GM12875 (cell line): ENCODE measurements around the gene ERCC1.
A peak's percentile ranks its signal among the peaks of the same experiment; 100 is the strongest.

Experiments
- H3K4me3 ChIP-seq: one replicate; pipeline ENCODE4 v1.5.1; 2011; ENCODE audit warnings: low read depth, low read length, control low read depth
- CTCF ChIP-seq: IDR thresholded peaks from 2 replicates; pipeline ENCODE4 v1.5.1; 2011; ENCODE audit warnings: low read depth, mild to moderate bottlenecking, control low read depth, inconsistent platforms, low read length, moderate library complexity, borderline replicate concordance; ENCODE audit not compliant: insufficient read depth

The ERCC1 gene

GRCh38 chr19:45376045-45376724 lies 47.5 kb downstream of the ERCC1 start:
- no peak for TF ChIP-seq CTCF

GRCh38 chr19:45370410-45371204 lies 53.1 kb downstream of the ERCC1 start, which contains the start of gene ERCC2:
Gene ERCC2, minus strand, starts transcription at chr19:45370573. Its CDS starts 33 bp downstream, at chr19:45370540.
- H3K4me3 ChIP-seq: peak within 1 kb of the TSS; percentile 79
- TF ChIP-seq CTCF: no peak

More at GRCh38 chr19:45376045-45376724, 47.5 kb downstream of the ERCC1 start:
- no peak overlapping the region for H3K4me3 ChIP-seq

GRCh38 chr19:45368737-45369340 lies 54.9 kb downstream of the ERCC1 start:
- no peak for TF ChIP-seq CTCF
- H3K4me3 ChIP-seq: no peak overlapping the region

- no peak for TF ChIP-seq CTCF
- H3K4me3 ChIP-seq: no peak overlapping the region
Measured at GRCh38 chr19:45368127-45368526, 55.6 kb downstream of the ERCC1 start.

GRCh38 chr19:45364696-45365095 lies 59.0 kb downstream of the ERCC1 start:
- no peak overlapping the region for H3K4me3 ChIP-seq
- no peak for TF ChIP-seq CTCF

GRCh38 chr19:45363861-45364459 lies 59.8 kb downstream of the ERCC1 start:
- TF ChIP-seq CTCF: no peak
- H3K4me3 ChIP-seq: no peak overlapping the region
